Activated T-cell treated with anti-CD3 and anti-CD28 coated beads for 4 hours (primary cell): ENCODE measurements around the gene TBX21.
"Not testable (repeated sequence)": the region's sequence is repeated elsewhere in the genome, so short reads cannot be mapped to it uniquely, and the experiment has no call there.

ENCODE experiments used
- DNase-seq: peaks from one replicate; pipeline ENCODE4 v3.0.0-alpha.2; 2020

The TBX21 gene

GRCh38 chr17:47733674-47734410, 806 bp downstream of the TBX21 start:
- no peak for DNase-seq

DNA sequence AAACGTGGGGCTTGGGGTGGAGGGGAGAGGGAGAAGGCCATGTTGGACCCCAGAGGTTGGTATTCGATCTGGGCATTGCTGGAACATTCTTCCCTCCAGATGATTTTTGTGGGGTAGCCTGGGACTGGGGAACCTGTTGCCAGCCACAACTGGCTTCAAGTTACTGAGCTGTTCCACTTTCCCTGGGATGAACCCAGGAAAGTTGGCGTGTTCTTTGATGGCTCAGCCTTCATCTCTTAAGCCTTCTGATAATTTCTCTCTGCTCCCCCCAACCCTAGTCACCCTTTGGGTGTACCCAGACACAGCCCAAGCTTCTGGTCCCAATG, 2.1 kb downstream of the TBX21 start:
- no peak for DNase-seq

DNA sequence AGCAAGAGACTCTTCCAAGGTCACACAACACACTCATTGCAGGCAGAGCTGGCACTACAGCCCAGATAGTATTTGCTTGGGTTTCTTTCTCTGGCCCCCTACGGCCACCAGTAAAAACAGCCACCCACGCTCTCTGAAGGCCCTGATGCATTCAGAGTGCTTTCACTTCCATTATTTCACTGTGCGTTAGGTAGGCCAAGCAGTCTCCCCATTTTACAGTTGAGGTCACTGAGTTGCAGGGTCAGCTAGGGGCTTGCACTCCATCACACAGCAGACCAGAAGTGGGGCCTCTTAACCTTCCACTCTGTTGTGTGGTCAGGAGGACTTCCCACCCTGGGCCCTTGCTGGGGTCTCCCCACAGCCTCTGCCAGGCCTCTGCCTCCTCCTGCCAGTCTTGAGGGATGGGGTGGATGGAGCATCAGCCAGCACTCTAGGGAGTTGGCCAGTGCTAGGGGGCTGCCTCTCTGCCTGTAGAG, 2.5 kb downstream of the TBX21 start:
- no peak for DNase-seq

- no peak for DNase-seq
Measured at GRCh38 chr17:47736501-47737495, 3.8 kb downstream of the TBX21 start.

DNA sequence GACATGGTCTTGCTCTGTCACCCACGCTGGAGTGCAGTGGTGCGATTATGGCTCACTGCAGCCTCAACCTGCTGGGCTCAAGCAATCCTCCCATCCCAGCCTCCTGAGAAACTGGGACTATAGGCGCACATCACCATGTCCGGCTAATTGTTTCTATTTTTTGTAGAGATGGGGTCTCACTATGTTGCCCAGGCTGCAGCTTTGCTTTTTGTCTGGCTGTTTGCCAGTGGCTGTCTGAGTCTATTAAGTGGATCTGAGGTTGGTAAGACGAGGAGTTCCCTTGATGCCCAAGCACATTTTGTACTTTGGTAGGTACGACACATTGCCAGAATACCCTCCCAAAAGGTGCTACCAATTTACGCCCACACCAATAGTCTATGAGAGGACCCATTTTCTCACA, 5.1 kb downstream of the TBX21 start:
- DNase-seq, result no peak

- DNase-seq, result no peak
Measured at GRCh38 chr17:47739150-47739549, 6.1 kb downstream of the TBX21 start.

- DNase-seq, result not testable (repeated sequence)
Measured at GRCh38 chr17:47739945-47740344, 6.9 kb downstream of the TBX21 start.

- no peak for DNase-seq
Measured at GRCh38 chr17:47741109-47741792, 8.2 kb downstream of the TBX21 start.

- DNase-seq, result no peak
Measured at GRCh38 chr17:47741793-47742145, 8.7 kb downstream of the TBX21 start.

DNA sequence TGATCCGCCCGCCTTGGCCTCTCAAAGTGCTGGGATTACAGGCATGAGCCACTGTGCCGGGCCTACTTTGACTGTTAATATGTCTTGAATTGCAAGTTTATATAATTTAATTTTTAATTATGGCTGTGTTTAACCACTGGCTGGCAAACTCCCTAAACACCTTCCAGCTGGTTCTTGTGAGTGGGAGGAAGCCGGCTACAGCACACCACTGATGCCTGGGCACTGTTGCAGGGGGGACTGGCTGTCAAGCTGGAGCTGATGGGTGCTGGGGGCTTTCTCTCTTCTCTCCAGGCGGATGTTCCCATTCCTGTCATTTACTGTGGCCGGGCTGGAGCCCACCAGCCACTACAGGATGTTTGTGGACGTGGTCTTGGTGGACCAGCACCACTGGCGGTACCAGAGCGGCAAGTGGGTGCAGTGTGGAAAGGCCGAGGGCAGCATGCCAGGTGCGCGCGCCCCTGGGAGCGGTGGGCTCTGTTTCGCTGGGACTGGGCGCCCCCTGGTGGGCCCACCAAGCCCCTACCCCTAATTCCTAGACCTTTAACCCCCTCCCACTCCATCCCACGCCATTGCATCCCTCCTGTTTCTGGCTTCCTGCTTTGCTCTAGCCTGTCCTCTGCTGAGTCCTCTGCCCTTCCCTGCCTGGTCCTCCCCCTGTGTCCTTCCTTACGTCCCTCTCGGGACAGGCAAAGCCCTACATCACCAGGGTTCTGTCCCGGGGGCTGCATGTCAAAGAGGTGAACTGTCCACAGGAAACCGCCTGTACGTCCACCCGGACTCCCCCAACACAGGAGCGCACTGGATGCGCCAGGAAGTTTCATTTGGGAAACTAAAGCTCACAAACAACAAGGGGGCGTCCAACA, 9.5 kb downstream of the TBX21 start:
- DNase-seq, result no peak

GRCh38 chr17:47744168-47745036, 11.4 kb downstream of the TBX21 start:
- no peak for DNase-seq

DNA sequence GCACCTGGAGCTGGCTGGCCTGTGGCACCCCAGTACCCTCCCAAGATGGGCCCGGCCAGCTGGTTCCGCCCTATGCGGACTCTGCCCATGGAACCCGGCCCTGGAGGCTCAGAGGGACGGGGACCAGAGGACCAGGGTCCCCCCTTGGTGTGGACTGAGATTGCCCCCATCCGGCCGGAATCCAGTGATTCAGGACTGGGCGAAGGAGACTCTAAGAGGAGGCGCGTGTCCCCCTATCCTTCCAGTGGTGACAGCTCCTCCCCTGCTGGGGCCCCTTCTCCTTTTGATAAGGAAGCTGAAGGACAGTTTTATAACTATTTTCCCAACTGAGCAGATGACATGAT, 12.0 kb downstream of the TBX21 start:
- DNase-seq, result no peak

DNA sequence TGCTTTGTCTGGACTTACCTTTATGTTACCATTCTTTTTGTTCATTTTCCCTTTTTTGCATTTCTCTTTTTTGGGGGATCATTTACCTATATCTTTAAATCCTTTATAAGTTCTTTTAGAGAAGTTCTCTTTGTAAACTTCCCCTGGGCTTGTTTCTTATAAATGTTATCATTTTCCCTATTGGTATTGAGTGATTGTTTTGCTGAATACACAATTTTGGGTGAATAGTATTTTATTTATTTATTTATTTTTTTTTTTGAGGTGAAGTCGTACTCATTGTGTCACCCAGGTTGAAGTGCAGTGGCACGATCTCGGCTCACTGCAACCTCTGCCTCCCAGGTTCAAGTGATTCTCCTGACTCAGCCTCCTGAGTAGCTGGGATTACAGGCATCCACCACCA, 18.4 kb downstream of the TBX21 start:
- DNase-seq, result no peak

- DNase-seq, result no peak
Measured at GRCh38 chr17:47757386-47757785, 24.4 kb downstream of the TBX21 start.

- DNase-seq, result no peak
Measured at GRCh38 chr17:47760409-47761140, 27.5 kb downstream of the TBX21 start.

- no peak for DNase-seq
Measured at GRCh38 chr17:47762728-47763127, 29.7 kb downstream of the TBX21 start.

DNA sequence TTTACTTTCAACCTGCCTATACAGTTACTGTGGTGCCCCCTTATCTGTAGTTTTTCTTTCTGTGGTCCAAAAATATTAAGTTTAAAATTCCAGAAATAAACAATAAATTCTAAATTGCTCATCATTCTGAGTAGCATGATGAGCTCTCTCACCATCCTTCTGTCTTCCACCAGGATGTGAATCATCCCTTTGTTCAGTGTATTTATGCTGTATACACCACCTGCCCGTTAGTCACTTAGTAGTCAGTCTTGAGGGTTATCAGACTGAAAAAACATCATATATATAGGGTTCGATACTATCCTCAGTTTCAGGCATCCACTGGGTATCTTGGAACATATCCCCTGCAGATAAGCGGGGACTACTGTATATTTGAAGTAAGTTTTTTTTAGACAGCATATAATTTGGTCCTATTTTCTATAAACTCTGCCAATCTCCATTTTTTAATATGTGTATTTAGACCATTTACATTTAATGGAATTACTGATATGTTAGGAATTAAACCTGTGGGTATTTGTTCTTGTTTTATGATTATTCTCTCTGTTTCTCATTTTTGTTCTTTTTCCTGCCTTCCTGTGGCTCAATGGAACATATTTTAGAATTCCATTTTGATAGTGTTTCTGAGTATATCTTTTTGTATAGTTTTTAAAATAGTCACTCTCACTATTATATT, 31.0 kb downstream of the TBX21 start:
- DNase-seq, result no peak

GRCh38 chr17:47773649-47774048, 40.6 kb downstream of the TBX21 start:
- not testable (repeated sequence) for DNase-seq

- no peak for DNase-seq
Measured at GRCh38 chr17:47774331-47774730, 41.3 kb downstream of the TBX21 start.

- DNase-seq, result no peak
Measured at GRCh38 chr17:47774987-47775580, 42.0 kb downstream of the TBX21 start.
